ENCODE measurements around the gene SLAMF1. TPM values are rescaled to one million over a fixed set of nuclear protein-coding genes. Genes with fewer than 3 reads are reported as not detected.

Gene SLAMF1
- total and polyA plus RNA-seq, 11 donors, result 0.14 to 4.3 (median 0.60) TPM; not detected in 5

DNA sequence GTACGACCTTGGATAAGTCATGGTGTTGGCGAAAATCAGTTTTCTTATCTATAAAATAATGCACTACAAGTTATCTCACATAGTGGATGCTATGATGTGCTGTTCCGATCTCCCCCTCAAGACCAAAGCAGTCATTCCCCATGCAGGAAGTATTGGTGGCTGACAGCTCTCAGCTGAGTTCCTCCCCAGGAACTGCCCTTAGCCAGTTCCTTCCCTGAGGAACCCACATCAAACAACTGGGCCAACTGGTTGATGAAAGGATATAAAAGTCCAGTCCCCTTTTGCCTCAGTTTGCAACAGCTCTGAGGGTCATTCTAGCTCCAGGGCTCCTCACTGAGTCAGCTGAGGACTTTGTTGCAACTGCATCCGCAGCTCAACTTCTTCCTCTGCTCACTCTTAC, 16.1 kb upstream of the SLAMF1 start:
- intact Hi-C loops (cut with DNase I), result no loop called here
- Histone ChIP-seq H3K27me3 (no peaks in the 10 kb centered on the region), H3K9me3 (peaks cover 0 to 11% (median 0%) of the 10 kb centered on the region in 12 donors), H3K36me3 (no peaks in the 10 kb centered on the region), H3K27ac (peak overlapping the region in 1 of 12 donors; percentile 35), H3K4me1 (peaks cover 0 to 63% (median 8%) of the 10 kb centered on the region in 12 donors), H3K4me3 (no peak overlapping the region)
- DNase-seq (no peak), ATAC-seq (no peak)
- TF ChIP-seq POLR2A (IDR thresholded peaks at IDR 0.05), result no peak
- TF ChIP-seq, protein P1, sequence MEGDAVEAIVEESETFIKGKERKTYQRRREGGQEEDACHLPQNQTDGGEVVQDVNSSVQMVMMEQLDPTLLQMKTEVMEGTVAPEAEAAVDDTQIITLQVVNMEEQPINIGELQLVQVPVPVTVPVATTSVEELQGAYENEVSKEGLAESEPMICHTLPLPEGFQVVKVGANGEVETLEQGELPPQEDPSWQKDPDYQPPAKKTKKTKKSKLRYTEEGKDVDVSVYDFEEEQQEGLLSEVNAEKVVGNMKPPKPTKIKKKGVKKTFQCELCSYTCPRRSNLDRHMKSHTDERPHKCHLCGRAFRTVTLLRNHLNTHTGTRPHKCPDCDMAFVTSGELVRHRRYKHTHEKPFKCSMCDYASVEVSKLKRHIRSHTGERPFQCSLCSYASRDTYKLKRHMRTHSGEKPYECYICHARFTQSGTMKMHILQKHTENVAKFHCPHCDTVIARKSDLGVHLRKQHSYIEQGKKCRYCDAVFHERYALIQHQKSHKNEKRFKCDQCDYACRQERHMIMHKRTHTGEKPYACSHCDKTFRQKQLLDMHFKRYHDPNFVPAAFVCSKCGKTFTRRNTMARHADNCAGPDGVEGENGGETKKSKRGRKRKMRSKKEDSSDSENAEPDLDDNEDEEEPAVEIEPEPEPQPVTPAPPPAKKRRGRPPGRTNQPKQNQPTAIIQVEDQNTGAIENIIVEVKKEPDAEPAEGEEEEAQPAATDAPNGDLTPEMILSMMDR (IDR thresholded peaks at IDR 0.05), result no peak
- 78 to 82% (median 80%) methylated on average over 4 of the region's 4 CpGs for WGBS, 4 donors

DNA sequence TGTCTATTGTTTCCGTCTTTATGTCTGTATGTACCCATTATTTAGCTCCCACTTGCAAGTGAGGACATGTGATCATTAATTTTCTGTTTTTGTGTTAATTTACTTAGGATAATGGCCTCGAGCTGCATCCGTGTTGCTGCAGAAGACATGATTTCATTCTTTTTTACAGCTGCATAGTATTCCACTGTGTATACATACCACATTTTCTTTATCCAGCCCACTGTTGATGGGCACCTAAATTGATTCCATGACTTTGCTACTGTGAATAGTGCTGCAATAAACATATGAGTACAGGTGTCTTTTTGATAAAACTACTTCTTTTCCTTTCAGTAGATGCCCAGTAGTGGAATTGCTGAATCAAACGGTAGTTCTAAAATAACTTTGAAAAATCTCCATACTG, 12.7 kb upstream of the SLAMF1 start:
- no peak overlapping the region for H3K4me3 ChIP-seq
- intact Hi-C loops (cut with DNase I), result no loop called here

DNA sequence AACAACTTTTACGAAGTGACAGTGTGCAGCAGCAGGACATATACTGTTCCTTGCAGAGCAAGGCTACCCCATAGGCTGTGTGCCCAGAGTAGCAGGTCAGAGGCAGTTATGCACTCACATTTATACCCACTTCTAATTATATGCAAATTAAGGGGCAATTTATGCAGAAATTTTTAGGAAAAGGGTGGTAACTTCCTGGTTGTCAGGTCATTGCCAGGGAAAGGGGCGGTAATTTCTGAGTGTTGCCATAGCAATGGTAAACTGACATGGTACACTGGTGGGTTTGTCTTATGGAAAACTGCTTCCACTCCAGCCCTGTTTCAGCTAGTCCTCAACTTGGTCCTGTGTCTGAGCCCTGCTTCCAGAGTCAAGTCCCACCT, 12.0 kb upstream of the SLAMF1 start:
- ATAC-seq, result no peak

More for the DNA sequence above, 12.7 kb upstream of the SLAMF1 start:
- ATAC-seq (no peak), DNase-seq (no peak)
- H3K4me1 ChIP-seq, result peaks cover 0 to 44% (median 0%) of the 10 kb centered on the region in 12 donors
- TF ChIP-seq, protein P1 (IDR thresholded peaks at IDR 0.05), result no peak
- no peak for TF ChIP-seq POLR2A (IDR thresholded peaks at IDR 0.05)
- H3K36me3 ChIP-seq, result no peaks in the 10 kb centered on the region
- WGBS, 4 donors, result 92 to 98% (median 96%) methylated on average over 4 of the region's 4 CpGs
- peaks cover 0 to 11% (median 0%) of the 10 kb centered on the region in 12 donors for H3K9me3 ChIP-seq
- no peaks in the 10 kb centered on the region for H3K27me3 ChIP-seq
- H3K27ac ChIP-seq, result no peak overlapping the region

DNA sequence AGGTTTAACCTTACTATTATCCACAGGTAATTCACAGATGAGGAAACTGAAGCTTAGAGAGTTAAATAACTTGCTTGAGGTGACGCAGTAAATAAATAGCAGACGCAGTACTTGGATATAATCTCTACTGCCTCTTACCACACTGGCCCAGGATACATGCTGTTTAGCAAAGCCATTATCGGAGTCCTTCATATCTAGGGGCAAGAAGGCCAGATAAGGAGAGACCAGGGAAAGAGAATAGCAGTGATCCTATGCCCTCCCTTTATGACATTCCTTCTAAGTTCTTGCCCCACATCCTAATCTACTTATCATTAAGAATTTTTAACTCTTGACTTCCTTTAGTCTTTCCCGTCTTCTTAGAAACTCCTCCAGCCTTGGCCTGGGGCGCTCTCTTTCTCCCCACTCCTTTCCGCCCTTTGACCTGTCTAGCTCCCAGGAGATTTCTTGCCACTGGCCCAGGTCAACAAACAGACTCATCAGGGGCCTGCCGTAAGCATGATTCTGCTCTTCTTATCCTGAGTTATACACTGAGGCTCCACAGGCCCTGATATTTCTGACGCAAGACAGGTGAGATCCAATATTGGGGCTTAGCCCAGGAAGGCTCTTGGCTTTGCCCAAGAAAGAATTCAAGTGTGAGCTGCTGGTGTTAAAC, 11.4 kb upstream of the SLAMF1 start:
- H3K27ac ChIP-seq, result peak overlapping the region in 4 of 12 donors; percentile 2 to 48 (median 26)
- DNase-seq, result no peak
- whole genome bisulfite sequencing, 4 donors, result 70 to 75% (median 73%) methylated on average over 8 of the region's 8 CpGs
- TF ChIP-seq POLR2A (IDR thresholded peaks at IDR 0.05), result no peak
- TF ChIP-seq, protein P1 (IDR thresholded peaks at IDR 0.05), result no peak
- no peak for ATAC-seq
- no peak overlapping the region for H3K4me3 ChIP-seq
- intact Hi-C loops (cut with DNase I), result no loop called here
- no peaks in the 10 kb centered on the region for H3K27me3 ChIP-seq
- no peaks in the 10 kb centered on the region for H3K36me3 ChIP-seq
- H3K4me1 ChIP-seq, result peaks cover 0 to 31% (median 0%) of the 10 kb centered on the region in 12 donors
- H3K9me3 ChIP-seq, result peaks cover 0 to 11% (median 0%) of the 10 kb centered on the region in 12 donors

More for the DNA sequence above, 12.0 kb upstream of the SLAMF1 start:
- Histone ChIP-seq H3K27me3 (no peaks in the 10 kb centered on the region), H3K27ac (no peak overlapping the region), H3K4me3 (no peak overlapping the region), H3K9me3 (peaks cover 0 to 11% (median 0%) of the 10 kb centered on the region in 12 donors), H3K36me3 (no peaks in the 10 kb centered on the region), H3K4me1 (peaks cover 0 to 36% (median 0%) of the 10 kb centered on the region in 12 donors)
- 86 to 94% (median 93%) methylated on average over 2 of the region's 2 CpGs for WGBS, 4 donors
- no peak for DNase-seq
- intact Hi-C loops (cut with DNase I), result no loop called here
- TF ChIP-seq POLR2A (IDR thresholded peaks at IDR 0.05), result no peak
- TF ChIP-seq, protein P1 (IDR thresholded peaks at IDR 0.05), result no peak
